ENCODE results near the gene ERMARD.
A peak's percentile ranks its signal among the peaks of the same experiment; 100 is the strongest.

ERMARD gene

DNA sequence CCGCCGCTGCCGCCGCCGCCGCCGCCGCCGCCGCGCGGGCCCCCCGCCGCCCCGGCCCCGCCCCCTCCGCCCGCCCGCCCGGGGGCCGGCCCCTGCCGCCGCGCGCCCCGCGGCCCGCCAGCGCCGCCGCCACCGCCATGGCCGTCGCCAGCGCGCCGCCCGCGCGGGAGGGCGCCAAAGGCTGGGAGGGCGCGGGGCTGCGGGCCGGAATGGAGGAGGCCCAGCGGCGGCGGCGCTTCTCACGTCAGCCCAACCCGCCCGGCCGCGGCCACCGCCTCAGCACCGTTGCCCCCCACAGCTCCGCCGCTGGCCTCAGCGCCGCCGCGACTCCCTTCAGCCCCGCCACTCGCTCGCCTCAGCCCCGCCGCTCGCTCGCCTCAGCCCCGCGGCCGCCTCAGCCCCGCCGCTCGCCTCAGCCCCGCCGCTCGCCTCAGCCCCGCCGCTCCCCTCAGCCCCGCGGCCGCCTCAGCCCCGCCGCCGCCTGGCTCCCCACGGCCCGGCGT lies 27.4 kb upstream of the ERMARD start:
- peak overlapping the region; percentile 49; the same call in 1 of the 2 replicates for H3K27ac ChIP-seq
- TF ChIP-seq, protein P1, sequence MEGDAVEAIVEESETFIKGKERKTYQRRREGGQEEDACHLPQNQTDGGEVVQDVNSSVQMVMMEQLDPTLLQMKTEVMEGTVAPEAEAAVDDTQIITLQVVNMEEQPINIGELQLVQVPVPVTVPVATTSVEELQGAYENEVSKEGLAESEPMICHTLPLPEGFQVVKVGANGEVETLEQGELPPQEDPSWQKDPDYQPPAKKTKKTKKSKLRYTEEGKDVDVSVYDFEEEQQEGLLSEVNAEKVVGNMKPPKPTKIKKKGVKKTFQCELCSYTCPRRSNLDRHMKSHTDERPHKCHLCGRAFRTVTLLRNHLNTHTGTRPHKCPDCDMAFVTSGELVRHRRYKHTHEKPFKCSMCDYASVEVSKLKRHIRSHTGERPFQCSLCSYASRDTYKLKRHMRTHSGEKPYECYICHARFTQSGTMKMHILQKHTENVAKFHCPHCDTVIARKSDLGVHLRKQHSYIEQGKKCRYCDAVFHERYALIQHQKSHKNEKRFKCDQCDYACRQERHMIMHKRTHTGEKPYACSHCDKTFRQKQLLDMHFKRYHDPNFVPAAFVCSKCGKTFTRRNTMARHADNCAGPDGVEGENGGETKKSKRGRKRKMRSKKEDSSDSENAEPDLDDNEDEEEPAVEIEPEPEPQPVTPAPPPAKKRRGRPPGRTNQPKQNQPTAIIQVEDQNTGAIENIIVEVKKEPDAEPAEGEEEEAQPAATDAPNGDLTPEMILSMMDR (IDR thresholded peaks at IDR 0.05): no peak
- TF ChIP-seq ZFX (IDR thresholded peaks at IDR 0.05; ENCODE audit: borderline replicate concordance): no peak

DNA sequence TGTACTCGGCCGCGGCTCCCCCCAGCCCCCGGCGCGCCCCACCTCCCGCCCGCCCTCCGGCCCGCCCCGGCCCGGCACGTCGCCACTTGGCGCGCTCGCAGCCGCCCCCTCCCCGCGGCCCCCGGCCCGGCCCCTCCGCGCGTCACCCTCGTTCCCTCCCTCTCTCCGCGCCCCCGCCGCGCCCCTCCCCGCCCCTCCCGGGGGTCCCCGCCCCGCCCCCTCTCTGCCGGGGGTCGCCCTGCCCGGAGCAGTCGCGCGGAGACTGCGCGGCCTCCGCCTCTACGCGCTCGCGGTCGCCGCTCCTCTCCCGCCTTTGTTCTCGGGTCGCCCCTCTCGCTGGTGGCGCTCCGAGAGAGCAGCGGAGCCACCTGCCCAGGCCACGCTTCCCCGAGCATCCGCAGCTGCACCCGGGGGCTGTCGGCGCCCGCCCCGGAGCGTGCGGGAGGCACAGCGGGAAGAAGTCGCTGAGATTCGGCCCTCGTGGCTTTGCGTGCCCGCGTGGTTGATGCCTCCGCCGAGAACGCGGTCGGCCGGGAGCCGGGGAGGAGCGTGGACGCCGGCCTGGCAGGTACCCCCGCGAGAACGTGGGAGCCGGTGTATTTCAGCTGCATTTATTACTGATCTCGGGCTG lies 26.8 kb upstream of the ERMARD start, which contains the start of gene PHF10:
Gene PHF10, minus strand, starts transcription at position 7 of the 631 bp plus-strand sequence. CDS start 569 bp downstream, outside the sequence.
- peak within 1 kb of the TSS; percentile 67 for H3K27ac ChIP-seq
- TF ChIP-seq, protein P1 (IDR thresholded peaks at IDR 0.05): no peak
- no peak for TF ChIP-seq ZFX (IDR thresholded peaks at IDR 0.05; ENCODE audit: borderline replicate concordance)

DNA sequence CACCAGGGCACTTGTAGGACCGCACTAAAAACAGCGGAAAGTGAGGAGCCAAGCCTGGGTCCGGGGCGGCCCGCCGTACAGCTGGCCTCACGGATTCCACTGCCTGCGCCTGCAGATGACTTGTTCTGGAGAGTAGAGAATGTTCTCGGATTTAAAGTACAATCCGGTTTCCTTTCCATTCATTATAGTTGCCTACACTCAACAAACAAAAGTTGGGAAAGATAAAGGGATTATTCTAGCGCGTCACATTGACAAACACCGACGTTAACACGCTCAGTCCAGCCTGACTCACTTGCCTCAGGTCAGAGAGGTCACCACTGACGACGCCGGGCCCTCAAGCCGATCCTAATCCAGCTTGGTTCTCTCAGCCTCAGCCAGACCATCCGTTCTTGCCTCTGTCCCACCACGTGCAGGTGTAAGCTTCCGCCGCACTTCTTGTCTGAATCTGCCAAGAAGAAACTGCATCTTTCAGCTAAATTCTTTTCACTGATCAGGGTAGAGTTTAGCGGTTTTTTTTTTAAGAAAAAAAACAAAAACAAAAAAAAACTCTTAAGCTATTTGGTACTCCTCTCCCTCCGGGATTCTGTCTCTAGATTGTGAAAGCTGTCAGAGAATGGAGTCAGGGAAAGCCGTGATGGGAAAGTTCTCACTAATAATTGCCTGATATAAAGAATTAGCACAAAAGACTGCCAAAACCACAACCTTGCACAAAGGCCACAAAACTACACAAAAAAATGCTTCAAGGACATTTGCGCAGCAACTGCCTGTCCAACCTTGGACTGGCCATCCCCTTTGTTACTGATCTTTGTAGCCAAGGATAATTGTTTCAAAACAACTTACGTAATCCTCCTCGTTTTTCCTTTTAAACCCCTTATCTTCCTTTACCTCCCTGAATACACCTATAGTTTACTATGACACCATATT lies 26.0 kb upstream of the ERMARD start:
- TF ChIP-seq, protein P1 (IDR thresholded peaks at IDR 0.05): no peak
- no peak for TF ChIP-seq ZFX (IDR thresholded peaks at IDR 0.05; ENCODE audit: borderline replicate concordance)
- H3K27ac ChIP-seq: peak overlapping the region; percentile 49; the same call in 1 of the 2 replicates

DNA sequence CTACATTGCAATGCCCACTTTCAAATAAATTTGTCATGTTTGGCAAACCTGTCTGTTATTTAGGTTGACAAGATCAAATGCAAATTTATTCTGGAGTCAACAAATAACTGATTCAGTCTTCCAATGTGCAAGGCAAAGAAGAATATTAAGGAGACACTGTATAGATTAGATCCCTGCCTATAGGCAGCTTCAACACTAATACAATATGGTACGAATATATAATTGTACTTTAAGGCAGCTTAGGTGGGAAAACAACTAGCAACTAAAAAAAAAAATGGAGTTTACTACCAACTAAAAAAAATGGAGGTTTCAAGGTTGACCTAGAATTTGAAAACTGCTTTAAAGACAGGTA lies 25.4 kb upstream of the ERMARD start:
- no peak for TF ChIP-seq ZFX (IDR thresholded peaks at IDR 0.05; ENCODE audit: borderline replicate concordance)
- TF ChIP-seq, protein P1 (IDR thresholded peaks at IDR 0.05): no peak
- no peak overlapping the region for H3K27ac ChIP-seq

DNA sequence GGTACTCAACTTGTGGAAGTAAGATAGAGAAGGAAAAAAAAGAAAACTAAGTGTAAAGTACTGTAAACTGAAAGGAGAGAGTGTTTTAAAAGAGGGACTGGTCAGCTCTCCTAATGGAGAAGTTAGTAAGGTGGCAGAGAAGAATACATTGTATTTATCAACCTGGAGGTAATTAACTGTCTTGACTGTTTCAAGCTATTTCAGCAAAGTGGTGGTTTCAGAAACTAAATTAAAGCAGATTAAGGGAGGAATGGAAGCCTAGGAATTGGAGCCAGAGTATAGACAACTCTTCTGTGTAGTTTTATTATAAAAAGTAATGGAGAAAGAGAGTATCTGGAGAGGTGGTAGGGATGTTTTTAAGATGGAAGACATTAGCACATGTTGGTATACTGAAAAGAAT lies 24.5 kb upstream of the ERMARD start:
- H3K27ac ChIP-seq: no peak overlapping the region
- TF ChIP-seq, protein P1 (IDR thresholded peaks at IDR 0.05): no peak
- TF ChIP-seq ZFX (IDR thresholded peaks at IDR 0.05; ENCODE audit: borderline replicate concordance): no peak

DNA sequence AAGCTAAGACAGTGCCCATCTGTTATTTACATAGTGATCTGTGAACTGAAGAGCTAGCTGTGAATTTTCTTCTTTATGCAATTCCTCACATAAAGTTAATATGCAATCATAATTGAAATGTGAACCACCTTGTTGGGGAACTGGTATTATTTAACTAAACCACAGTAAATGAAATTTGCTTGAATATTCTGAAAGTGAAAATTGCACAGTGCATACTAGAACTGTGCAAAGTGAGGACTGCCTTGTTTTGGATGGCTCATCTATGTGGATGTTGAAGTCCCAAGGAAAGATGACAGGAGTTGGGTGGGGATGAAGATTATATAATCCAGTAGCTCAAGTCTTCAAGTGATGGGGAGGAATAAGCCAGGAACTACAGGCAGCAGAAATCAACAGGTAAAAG lies 21.5 kb upstream of the ERMARD start:
- no peak overlapping the region for H3K27ac ChIP-seq
- TF ChIP-seq, protein P1 (IDR thresholded peaks at IDR 0.05): no peak
